GM21619 (cell line): Measurements from ENCODE around the gene ANO8.
A peak's percentile ranks its signal among the peaks of the same experiment; 100 is the strongest.

ENCODE experiments used
- ATAC-seq: cut with Tn5 transposase; IDR thresholded peaks from one replicate; pipeline ENCODE4 v1.9.1; 2021; ENCODE audit not compliant: unreplicated experiment

ANO8 gene

DNA sequence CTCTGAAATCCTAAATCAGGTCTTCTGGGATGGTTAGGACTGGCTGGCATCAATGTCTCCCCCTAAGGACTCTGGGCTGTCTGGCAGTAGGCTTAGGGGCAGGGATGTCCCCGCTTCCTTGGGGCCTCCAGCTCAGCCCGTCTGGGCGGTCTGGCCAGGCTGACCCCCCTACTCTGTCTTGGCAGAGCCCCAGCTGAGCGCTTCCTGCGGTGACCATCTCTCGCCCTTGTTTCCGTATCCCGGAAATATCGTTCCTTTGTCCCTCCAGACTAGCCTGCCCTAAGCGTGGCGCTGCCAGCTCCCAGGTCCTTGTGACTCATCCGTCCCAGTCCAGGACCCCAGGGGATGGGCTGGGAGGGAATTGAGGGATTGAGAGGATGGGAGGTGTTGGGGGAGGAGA, 14.0 kb upstream of the ANO8 start:
- ATAC-seq, result no peak

- ATAC-seq, result no peak
Measured at GRCh38 chr19:17347877-17348276, 13.2 kb upstream of the ANO8 start.

GRCh38 chr19:17347361-17347760, 12.7 kb upstream of the ANO8 start:
- ATAC-seq, result no peak

DNA sequence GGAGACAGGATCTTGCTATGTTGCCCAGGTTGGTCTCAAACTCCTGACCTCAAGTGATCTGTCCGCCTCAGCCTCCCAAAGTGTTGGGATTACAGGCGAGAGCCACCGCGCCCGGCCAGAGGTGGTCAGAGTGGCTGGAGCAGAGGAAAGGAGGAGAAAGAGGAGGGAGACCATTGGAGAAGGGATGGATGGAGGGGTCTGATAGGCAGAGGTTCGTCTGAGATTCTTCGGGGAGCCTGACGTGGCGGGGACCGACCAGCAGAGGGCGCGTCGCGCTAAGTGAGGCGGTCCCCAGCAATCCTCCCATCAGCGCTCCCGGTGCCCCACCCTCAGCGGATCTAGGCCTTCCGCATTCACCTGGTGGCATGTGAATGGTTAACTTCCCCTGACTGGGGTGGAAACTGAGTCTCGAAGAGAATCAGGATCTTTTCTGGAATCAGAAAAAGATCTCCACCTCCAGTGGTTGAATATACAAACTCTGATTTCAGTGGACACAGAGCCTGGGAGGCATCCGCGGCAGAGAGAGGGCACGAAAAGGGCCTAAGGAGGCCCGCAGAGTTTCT, 11.5 kb upstream of the ANO8 start:
- ATAC-seq, result no peak

DNA sequence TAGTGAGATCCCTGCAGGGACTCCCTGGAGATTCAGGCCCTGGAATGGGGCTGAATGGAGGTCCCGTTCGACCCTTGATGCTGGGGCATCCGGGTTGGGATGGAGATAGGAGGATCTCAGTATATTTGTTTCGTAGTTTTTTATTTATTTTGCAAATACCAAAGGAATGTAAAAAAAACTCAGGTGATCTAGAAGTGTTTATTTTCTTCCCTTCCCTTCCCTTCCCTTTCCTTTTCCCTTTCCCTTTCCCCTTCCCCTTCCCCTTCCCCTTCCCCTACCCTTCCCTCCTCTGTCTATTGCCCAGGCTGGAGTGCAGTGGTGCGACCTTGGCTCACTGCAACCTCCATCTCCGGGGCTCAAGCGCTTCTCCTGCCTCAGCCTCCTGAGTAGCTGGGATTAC, 7.2 kb upstream of the ANO8 start:
- no peak for ATAC-seq

- no peak for ATAC-seq
Measured at GRCh38 chr19:17341386-17341785, 6.7 kb upstream of the ANO8 start.

DNA sequence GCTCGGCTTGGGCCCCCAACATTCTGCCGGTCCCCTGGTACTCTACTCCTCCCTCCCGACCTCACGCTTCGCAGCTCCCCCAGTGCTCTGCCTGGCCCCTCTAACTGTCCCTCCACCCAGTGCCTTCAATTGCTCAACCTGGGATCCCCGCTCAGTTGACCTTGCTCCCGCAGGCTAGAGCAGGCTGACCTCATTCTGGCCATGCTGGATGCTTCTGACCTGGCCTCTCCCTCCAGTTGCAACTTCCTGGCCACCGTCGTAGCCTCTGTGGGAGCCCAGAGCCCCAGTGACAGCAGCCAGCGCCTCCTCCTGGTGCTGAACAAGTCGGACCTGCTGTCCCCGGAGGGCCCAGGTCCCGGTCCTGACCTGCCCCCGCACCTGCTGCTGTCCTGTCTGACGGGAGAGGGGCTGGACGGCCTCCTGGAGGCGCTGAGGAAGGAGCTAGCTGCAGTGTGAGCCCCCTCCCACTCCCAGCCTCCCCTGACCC, 6.3 kb upstream of the ANO8 start:
- no peak for ATAC-seq

DNA sequence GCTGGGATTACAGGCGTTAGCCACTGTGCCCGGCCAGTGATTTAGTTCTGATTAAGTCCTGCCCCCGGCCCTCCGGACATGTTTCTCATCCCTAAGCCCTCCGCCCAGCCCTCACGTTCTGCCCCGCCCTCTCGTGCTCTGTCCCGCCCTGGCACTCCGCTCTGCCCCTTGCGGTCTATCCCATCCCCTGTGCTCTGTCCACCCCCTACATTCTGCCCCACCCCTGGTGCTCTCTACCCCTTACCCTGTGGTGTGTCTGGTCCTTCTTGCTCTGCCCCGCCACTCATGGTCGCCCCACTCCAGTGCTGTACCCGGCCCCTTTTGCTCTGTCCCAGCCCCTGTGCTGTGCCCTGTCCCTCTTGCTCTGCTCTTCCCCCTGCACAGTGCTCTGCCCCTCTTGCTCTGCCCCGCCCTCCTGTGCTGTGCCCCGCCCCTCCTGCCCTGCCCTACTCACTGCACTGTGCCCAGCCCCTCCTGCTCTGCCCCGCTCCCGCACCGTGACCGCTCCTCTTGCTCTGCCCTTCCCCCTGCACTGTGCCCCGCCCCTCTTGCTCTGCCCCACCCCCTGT, 5.7 kb upstream of the ANO8 start:
- no peak for ATAC-seq

DNA sequence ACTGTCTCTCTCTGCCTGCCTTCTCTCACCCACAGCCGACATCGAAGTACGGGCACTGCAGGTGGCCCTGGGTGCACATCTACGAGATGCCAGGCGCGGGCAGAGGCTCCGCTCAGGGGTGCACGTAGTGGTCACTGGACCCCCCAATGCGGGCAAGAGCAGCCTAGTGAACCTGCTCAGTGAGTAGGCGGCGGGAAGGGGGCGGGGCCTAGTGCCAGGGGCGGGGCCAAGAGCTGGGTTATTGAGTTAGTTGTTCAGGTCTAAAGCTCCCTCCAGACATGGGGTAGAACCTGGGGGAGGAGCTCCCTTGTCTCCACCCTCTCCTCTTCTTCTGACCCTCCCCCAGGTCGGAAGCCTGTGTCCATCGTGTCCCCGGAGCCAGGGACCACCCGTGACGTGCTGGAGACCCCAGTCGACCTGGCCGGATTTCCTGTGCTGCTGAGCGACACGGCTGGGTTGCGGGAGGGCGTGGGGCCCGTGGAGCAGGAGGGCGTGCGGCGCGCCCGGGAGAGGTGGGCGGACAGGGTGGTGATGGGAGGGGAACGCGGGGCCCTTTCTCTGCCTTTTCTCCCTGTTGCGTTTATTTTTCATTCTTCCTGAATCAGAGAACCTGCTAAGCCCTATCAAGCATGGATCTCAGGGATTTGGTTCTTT, 4.6 kb upstream of the ANO8 start:
- no peak for ATAC-seq

DNA sequence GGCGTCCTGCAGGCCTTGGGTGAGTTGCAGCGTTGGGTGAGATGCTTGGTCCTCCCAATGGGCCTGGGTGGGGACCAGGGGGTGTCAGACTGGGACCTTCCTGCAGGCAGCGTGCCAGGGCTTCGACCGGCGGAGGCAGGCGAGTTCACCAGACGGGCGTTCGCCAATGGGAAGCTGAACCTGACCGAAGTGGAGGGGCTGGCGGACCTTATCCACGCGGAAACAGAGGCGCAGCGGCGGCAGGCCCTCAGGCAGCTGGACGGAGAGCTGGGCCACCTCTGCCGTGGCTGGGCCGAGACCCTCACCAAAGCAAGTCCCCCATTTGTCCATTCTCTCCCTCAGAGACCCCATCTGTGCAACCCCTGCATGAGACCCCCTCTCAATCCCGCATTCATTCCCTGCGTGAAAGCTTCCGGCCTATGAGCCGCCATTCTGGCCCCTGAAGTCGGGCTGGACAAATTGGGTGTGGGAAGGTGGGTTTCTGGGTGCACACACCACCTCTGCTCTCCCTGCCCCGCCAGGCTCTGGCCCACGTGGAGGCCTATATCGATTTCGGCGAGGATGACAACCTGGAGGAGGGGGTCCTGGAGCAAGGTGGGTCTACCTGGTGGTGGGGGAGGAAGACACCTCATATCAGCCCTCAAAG, 3.9 kb upstream of the ANO8 start:
- no peak for ATAC-seq

GRCh38 chr19:17337675-17338432, 3.2 kb upstream of the ANO8 start:
- no peak for ATAC-seq

DNA sequence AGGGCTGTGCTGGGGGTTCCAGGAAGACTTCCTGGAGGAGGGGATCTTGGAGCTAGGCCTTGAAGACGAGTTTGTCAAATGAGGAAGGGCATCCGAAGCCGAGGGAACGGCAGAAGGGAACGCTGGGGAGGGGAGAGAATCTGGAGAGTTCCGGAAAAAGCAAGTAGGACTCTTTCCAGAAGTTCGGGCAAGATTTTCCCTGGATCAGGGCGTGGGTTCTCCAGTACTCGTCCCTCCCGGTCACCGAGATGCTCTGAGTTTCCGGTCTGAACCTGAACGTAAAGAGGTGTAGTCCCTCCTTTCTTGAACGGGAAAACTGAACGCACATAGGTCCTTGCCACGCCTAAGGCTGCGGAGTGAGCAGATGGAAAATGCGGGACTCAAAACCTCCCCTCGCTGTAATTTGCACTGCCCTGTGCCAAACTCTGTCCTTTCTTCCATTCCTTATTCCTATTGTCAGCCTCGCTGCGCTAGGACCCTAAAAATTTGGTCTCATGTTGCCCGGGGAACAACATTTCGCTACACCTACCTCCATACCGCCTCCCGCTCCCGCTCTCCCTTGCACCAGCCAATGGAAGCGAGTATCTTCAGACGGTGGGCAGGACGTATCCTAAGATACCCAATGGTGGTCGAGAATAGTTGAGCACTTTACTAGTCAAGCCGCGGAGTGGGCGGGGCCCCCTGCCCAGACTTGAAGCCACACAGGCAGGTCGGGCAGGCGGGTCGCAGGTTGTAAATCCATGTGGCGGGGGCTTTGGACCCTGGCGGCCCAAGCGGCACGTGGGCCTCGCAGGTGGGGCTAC, 2.4 kb upstream of the ANO8 start, which contains the start of gene GTPBP3:
Gene GTPBP3, plus strand, starts transcription at position 682 of the 803 bp plus-strand sequence. Its CDS starts 59 bp downstream, at position 741.
- peak; percentile 59 for ATAC-seq

DNA sequence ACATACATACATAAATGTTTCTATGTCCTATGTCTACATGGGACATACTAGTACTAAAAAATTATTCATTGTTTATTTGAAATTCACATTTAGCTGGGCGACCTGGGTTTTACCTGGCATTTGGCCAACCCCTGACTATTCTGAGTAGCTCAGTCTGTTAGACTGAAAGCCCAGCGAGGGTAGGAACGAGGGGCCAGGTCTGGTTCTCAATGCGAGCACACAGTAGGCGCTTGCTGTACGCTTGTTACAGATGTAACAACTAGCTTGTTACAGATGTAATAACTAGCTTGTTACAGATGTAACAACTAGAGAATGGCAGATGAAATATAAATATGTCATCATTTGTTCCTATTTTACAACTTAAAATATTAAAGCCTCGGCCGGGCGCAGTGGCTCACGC, 920 bp upstream of the ANO8 start:
- ATAC-seq, result no peak

- no peak for ATAC-seq
Measured at GRCh38 chr19:17333611-17334413, 843 bp downstream of the ANO8 start.

DNA sequence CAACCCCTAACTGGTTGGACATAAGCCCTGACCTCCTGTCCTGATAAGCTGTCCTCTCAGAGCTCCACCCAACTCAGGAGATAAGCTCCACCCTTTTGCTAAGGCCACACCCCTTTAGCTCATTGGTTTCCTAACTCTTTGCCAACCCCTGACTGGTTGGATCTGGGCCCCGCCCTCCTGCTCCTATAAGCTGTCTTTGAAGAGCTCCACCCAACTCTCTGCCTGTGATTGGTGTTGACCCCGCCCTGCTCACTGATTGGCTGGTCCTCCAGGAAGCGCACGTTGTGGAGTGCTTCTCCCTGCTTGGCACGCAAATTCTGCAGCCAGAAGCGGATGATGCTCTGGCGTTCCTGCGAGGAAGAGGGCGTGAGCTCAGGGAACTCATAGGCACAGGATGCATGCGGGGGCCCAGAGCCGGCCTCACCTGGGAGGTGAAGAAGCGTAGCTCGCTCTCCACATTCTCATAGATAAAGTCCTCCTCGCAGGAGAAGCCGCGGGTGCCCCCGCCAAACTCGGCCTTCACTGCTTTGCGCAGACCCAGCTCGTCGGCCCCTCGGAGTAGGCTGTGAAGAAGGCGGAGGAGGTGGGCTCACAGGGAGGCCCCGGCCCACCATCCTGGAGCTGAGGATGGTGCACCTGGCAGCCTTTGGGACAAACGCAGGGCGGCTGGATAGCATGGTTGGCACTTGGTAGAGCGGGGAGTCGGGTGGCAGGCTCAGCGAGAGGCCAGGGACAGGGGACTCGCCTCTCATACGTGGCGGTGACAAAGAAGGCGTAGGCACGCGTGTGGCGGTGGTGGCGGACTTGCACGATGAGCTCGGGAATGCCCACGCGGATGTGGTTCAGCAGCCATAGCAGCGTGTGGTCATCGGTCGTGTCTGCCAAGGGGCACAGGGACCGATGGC, 1.7 kb downstream of the ANO8 start:
- no peak for ATAC-seq

DNA sequence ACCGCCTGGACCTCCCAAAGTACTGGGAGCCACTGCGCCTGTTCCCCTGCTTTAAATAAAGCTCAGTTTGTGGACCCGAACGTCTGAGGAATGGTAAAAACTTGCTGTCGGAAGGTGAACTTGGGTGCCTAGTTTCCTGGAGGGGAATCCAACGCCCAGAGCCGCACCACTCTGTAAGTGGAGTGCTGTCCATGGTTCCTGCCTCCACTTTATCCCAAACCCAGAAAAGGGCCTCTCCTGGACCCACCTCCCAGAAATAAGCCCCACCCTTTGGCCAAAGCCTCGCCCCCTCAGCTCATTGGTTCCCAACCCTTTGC, 2.3 kb downstream of the ANO8 start:
- ATAC-seq, result no peak

DNA sequence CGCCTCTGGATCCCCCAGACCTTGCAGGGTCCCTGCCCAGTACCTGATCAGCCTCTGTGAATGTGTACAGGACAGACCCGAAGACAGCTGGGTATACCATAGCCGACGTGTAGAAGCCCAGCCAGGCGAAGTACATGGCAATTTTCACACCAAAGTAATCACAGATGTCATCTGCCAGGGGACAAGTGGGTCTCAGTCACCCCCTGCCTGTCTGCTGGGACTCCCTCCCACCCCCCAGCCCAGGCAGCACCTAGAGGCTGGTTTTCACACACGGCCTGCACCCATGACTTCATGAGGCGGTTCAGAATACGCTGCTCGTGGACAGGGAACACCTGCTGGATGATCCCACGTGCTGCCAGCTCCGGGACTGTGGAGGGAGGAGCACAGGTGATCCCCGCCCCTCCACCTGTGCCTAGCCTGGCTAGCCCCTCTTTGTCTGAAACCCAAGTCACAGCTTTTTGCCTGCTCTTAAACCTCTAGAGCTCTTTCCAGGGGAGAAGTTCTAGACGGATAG, 3.6 kb downstream of the ANO8 start:
- ATAC-seq, result no peak

- ATAC-seq, result no peak
Measured at GRCh38 chr19:17330262-17331044, 4.2 kb downstream of the ANO8 start.
